Measurements from ENCODE around the gene C2orf69. TPM values are rescaled to one million over a fixed set of nuclear protein-coding genes. Genes with fewer than 3 reads are reported as not detected.
A peak's percentile ranks its signal among the peaks of the same experiment; 100 is the strongest.

Gene C2orf69
- total RNA-seq, 1 experiment from 2014 or later: 21.6 TPM

GRCh38 chr2:199975273-199975895 lies 64.3 kb downstream of the C2orf69 start:
- no peaks in the 10 kb centered on the region for H3K27me3 ChIP-seq (ENCODE audit: insufficient read depth, low read length)
- no peaks in the 10 kb centered on the region for H3K9me3 ChIP-seq (ENCODE audit: control insufficient read depth in 1 of 2, insufficient read depth in 1 of 2, low read depth in 1 of 2, low read length in 2 of 2)
- no peaks in the 10 kb centered on the region for H3K36me3 ChIP-seq (ENCODE audit: control insufficient read depth in 1 of 2, insufficient read depth in 2 of 2, low read length in 2 of 2)
- no peaks in the 10 kb centered on the region for H4K20me1 ChIP-seq (ENCODE audit: insufficient read depth)
- ChIA-PET POLR2A (interaction anchor here (1.4 kb wide), 1 partner anchor 9 kb away, joined by 7 read pairs; no protein-coding TSS in a partner anchor), RAD21 (ENCODE audit: low non-redundant PET in 1 of 2, low total read pairs in 2 of 2, uncharacterized antibody in 2 of 2, unreplicated experiment in 2 of 2) (interaction anchor here (0.5 to 1.6 kb wide), 2 partner anchors 508 to 684 kb away, joined by 3 read pairs; no protein-coding TSS in a partner anchor), CTCF (interaction anchor here (0.9 to 3.3 kb wide), 6 partner anchors 10 to 760 kb away, joined by 3 to 64 read pairs (median 5); no protein-coding TSS in a partner anchor)
- H3K9ac ChIP-seq (ENCODE audit: low read length): no peak overlapping the region
- BruUV-seq (replicated peaks): TSS peak; percentile 73
- intact Hi-C loops (cut with micrococcal nuclease): loop anchor here (5.0 kb wide), 1 partner anchor 837 kb away; the partner anchor contains the start of gene BZW1
- no peak overlapping the region for H3K27ac ChIP-seq (ENCODE audit: low read depth, low read length)
- no peak overlapping the region for H3K4me3 ChIP-seq (replicated peaks in 1 of 2; ENCODE audit: low read depth in 1 of 2, low read length in 2 of 2)
- TF ChIP-seq ZNF274 (IDR thresholded peaks at IDR 0.05; ENCODE audit: low read depth, low read length) (no peak), POLR2A (IDR thresholded peaks at IDR 0.05; ENCODE audit: borderline replicate concordance, extremely low read depth, insufficient read depth, insufficient read length) (no peak), FOSL1 (IDR thresholded peaks at IDR 0.05; ENCODE audit: low read depth) (peak; percentile 42; the same call in 1 of the 2 replicates), ATF3 (IDR thresholded peaks at IDR 0.05) (no peak), MAX (IDR thresholded peaks at IDR 0.05) (peak; percentile 53), ZFX (IDR thresholded peaks at IDR 0.05) (no peak), SP1 (IDR thresholded peaks at IDR 0.05; ENCODE audit: low read depth) (no peak), JUND (IDR thresholded peaks at IDR 0.05) (peak; percentile 37), CEBPB (IDR thresholded peaks at IDR 0.05; ENCODE audit: low read depth) (peak; percentile 80), SRF (IDR thresholded peaks at IDR 0.05; ENCODE audit: low read depth) (no peak), POLR2AphosphoS5 (IDR thresholded peaks at IDR 0.05; ENCODE audit: low read depth, low read length) (no peak), ZBTB33 (IDR thresholded peaks at IDR 0.05; ENCODE audit: extremely low read depth, insufficient replicate concordance, low read length) (no peak), EGR1 (IDR thresholded peaks at IDR 0.05; ENCODE audit: low read depth) (no peak), ELF1 (IDR thresholded peaks at IDR 0.05; ENCODE audit: borderline replicate concordance, low read depth) (no peak)
- H3K79me2 ChIP-seq (ENCODE audit: insufficient read depth, low read length): no peaks in the 10 kb centered on the region
- H3K9me2 ChIP-seq (ENCODE audit: insufficient read depth): no peaks in the 10 kb centered on the region
- H2AFZ ChIP-seq (ENCODE audit: low read depth, low read length, poor library complexity, severe bottlenecking): no peak overlapping the region
- H3K4me1 ChIP-seq (ENCODE audit: control insufficient read depth in 1 of 2, insufficient read depth in 2 of 2, low read length in 2 of 2): peaks cover 10 to 26% of the 10 kb centered on the region in 2 experiments
- no peak for ATAC-seq
- peak; percentile 19 for DNase-seq (ENCODE audit: low read depth, low spot score)
- H3K4me2 ChIP-seq (ENCODE audit: low read length): no peak overlapping the region

Other genes starting within 250 kb of the C2orf69 start
- 2.6 TPM for gene FTCDNL1, start 60.1 kb upstream of the C2orf69 start, total RNA-seq (2021; ENCODE audit: unreplicated experiment)
- 7.7 TPM for gene TYW5, start 44.2 kb downstream of the C2orf69 start, total RNA-seq (2021; ENCODE audit: unreplicated experiment)
- gene MAIP1, start 44.3 kb downstream of the C2orf69 start, total RNA-seq (2021; ENCODE audit: unreplicated experiment): 32.5 TPM

Data from HCT116 (cell line).